WI38 (cell line): ENCODE measurements around the gene PSMA7.
"Not testable (repeated sequence)": the region's sequence is repeated elsewhere in the genome, so short reads cannot be mapped to it uniquely, and the experiment has no call there.

Experiments
- H3K4me3 ChIP-seq: 2 replicates; pipeline ENCODE4 v1.5.1; 2011; ENCODE audit warnings: low read depth, mild to moderate bottlenecking, control low read depth, low read length
- TF ChIP-seq, protein P1 (sequence below): IDR thresholded peaks from 2 replicates; pipeline ENCODE4 v1.5.1; 2012; ENCODE audit warnings: low read depth, mild to moderate bottlenecking, control low read depth, low read length

The PSMA7 gene

GRCh38 chr20:62150310-62150575 lies 7.0 kb upstream of the PSMA7 start:
- H3K4me3 ChIP-seq: no peak overlapping the region
- TF ChIP-seq, protein P1, sequence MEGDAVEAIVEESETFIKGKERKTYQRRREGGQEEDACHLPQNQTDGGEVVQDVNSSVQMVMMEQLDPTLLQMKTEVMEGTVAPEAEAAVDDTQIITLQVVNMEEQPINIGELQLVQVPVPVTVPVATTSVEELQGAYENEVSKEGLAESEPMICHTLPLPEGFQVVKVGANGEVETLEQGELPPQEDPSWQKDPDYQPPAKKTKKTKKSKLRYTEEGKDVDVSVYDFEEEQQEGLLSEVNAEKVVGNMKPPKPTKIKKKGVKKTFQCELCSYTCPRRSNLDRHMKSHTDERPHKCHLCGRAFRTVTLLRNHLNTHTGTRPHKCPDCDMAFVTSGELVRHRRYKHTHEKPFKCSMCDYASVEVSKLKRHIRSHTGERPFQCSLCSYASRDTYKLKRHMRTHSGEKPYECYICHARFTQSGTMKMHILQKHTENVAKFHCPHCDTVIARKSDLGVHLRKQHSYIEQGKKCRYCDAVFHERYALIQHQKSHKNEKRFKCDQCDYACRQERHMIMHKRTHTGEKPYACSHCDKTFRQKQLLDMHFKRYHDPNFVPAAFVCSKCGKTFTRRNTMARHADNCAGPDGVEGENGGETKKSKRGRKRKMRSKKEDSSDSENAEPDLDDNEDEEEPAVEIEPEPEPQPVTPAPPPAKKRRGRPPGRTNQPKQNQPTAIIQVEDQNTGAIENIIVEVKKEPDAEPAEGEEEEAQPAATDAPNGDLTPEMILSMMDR: no peak

DNA sequence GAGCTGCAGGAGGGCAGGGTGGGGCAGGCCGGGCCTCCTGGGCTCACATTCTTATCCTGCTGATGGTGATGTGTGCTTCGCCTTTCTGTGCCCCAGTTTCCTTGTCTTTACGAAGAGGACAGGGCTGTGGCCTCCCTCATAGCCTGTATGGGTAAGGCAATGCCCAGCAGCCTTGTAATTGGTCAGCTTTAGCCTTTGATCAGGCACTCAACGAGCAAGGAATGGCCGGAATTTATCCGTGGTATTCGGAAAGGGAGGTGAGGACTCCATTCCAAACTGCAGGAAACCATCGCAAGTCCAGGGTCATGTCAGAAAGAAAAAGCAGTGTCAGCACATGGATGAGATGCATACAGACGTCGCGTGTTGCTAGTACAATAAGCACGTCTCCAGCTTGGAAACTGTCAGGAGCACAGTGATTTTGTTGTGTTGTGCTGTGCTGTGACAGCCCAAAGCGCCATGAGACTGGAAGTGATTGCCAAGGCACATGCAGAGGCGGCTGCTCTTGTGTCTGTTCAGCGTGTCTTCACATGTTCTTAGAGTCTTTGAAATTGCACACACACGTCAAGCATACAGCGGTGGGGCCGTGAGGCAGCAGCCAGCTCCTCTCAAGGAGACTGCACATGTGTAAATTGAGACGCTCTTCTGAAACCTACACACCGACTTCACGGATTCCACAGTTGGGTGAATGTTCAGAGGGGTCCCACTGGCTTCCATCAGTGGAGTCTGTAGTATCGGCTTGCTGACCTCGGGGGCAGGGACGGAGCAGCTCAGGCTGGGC lies 6.5 kb upstream of the PSMA7 start:
- TF ChIP-seq, protein P1: no peak
- no peak overlapping the region for H3K4me3 ChIP-seq

DNA sequence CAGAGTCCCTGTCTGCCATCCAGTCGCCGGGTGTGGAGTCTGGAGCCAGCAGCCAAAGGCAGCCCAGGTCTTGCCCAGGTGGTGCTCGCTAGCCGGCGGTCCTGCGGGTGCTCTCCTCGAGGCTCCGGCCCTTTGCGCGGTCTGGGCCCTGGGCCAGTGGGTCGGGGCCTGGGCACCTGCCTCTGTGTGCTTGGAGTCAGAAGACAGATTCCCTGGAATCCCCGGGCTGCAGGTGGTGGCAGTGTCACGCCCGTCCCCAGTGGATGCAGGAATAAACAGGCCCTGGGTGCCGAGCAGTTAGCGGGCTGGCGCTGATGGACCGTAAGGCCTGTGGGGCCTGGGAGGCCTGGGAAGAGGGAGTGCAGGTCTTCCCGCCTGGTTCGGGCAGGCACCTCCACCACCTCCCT lies 5.7 kb upstream of the PSMA7 start:
- no peak overlapping the region for H3K4me3 ChIP-seq
- TF ChIP-seq, protein P1: no peak

DNA sequence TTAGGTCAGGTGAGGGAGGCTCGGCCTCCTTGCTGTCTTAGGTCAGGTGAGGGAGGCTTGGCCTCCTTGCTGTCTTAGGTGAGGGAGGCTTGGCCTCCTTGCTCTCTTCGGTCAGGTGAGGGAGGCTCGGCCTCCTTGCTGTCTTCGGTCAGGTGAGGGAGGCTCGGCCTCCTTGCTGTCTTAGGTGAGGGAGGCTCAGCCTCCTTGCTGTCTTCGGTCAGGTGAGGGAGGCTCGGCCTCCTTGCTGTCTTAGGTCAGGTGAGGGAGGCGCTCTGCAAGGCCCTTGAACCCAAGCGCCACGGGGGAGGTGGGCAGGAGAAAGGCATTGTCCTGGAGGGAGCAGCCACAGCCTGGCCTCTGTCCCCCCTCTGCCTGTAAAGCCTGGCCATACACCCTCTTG lies 5.2 kb upstream of the PSMA7 start:
- not testable (repeated sequence) for H3K4me3 ChIP-seq

GRCh38 chr20:62147528-62147927 lies 4.3 kb upstream of the PSMA7 start:
- no peak overlapping the region for H3K4me3 ChIP-seq
- TF ChIP-seq, protein P1: no peak

- TF ChIP-seq, protein P1: no peak
- H3K4me3 ChIP-seq: no peak overlapping the region
Observed at GRCh38 chr20:62147125-62147524, 3.9 kb upstream of the PSMA7 start.

- H3K4me3 ChIP-seq: no peak overlapping the region
- TF ChIP-seq, protein P1: no peak
Observed at GRCh38 chr20:62146019-62146755, 3.0 kb upstream of the PSMA7 start.
